HG02852 (cell line): ENCODE results near the gene VAMP8.
"Not testable (repeated sequence)": the region's sequence is repeated elsewhere in the genome, so short reads cannot be mapped to it uniquely, and the experiment has no call there.

Experiments
- ATAC-seq: cut with Tn5 transposase; IDR thresholded peaks from one replicate; pipeline ENCODE4 v1.9.1; 2021; ENCODE audit warnings: mild to moderate bottlenecking, moderate library complexity; ENCODE audit not compliant: unreplicated experiment

The VAMP8 gene

GRCh38 chr2:85547089-85547858, 30.1 kb upstream of the VAMP8 start:
- ATAC-seq: no peak

- ATAC-seq: no peak
These were observed 29.4 kb upstream of the VAMP8 start for GRCh38 chr2:85547859-85548607.

GRCh38 chr2:85548608-85548900, 28.8 kb upstream of the VAMP8 start:
- no peak for ATAC-seq

GRCh38 chr2:85549095-85549494, 28.3 kb upstream of the VAMP8 start:
- ATAC-seq: no peak

GRCh38 chr2:85549826-85550225, 27.6 kb upstream of the VAMP8 start:
- ATAC-seq: no peak

GRCh38 chr2:85550486-85550885, 26.9 kb upstream of the VAMP8 start:
- ATAC-seq: no peak

- peak; percentile 89 for ATAC-seq
These were observed 25.4 kb upstream of the VAMP8 start for GRCh38 chr2:85551698-85552678.

GRCh38 chr2:85553184-85553583, 24.2 kb upstream of the VAMP8 start:
- ATAC-seq: no peak

GRCh38 chr2:85554980-85555612, 22.3 kb upstream of the VAMP8 start:
- no peak for ATAC-seq

GRCh38 chr2:85557130-85557529, 20.3 kb upstream of the VAMP8 start:
- no peak for ATAC-seq

GRCh38 chr2:85558160-85558559, 19.2 kb upstream of the VAMP8 start:
- no peak for ATAC-seq

- not testable (repeated sequence) for ATAC-seq
These were observed 17.0 kb upstream of the VAMP8 start for GRCh38 chr2:85560403-85560726.

- ATAC-seq: peak; percentile 26
These were observed 16.5 kb upstream of the VAMP8 start for GRCh38 chr2:85560812-85561279.

GRCh38 chr2:85561280-85562212, 15.8 kb upstream of the VAMP8 start, which contains the start of gene GGCX:
TSS of gene GGCX (minus strand) at chr2:85561493. CDS start at chr2:85561428, 65 bp downstream.
- ATAC-seq: peak; percentile 94

- ATAC-seq: no peak
These were observed 13.2 kb upstream of the VAMP8 start for GRCh38 chr2:85564144-85564563.

- no peak for ATAC-seq
These were observed 11.1 kb upstream of the VAMP8 start for GRCh38 chr2:85566265-85566664.

- ATAC-seq: no peak
These were observed 1.6 kb upstream of the VAMP8 start for GRCh38 chr2:85575739-85576138.

GRCh38 chr2:85577063-85577385, 362 bp upstream of the VAMP8 start:
- no peak for ATAC-seq

GRCh38 chr2:85578243-85579180, 1.1 kb downstream of the VAMP8 start:
- ATAC-seq: peak; percentile 36
